Natural killer cell (primary cell): ENCODE measurements around the gene C17orf107. TPM values are rescaled to one million over a fixed set of nuclear protein-coding genes. Genes with fewer than 3 reads are reported as not detected.

Source experiments
- ATAC-seq, 3 donors: fragments of 150-1000 bp in 2 of 3; fragments of 200-7000 bp in 1 of 3; cut with Tn5 transposase; 1 replicate in 1 of 3; 2 replicates in 2 of 3; pipeline ENCODE4 v1.10.0; 2021; ENCODE audit warnings: mild to moderate bottlenecking in 2 of 3, moderate library complexity in 2 of 3
- DNase-seq, 2 donors: peaks; one replicate each; pipeline versions ENCODE4 v3.0.0 to v3.0.0-alpha.2; 2013 to 2021; ENCODE audit warnings: mixed read lengths in 1 of 2
- H3K27ac ChIP-seq: one replicate; pipeline ENCODE4 v1.5.1; 2013; ENCODE audit warnings: mild to moderate bottlenecking, low read length
- H3K27me3 ChIP-seq: one replicate; pipeline ENCODE4 v1.6.1; 2013; ENCODE audit warnings: low read length; ENCODE audit not compliant: control insufficient read depth, insufficient read depth
- H3K36me3 ChIP-seq: one replicate; pipeline ENCODE4 v1.6.1; 2013; ENCODE audit warnings: low read length; ENCODE audit not compliant: control insufficient read depth, insufficient read depth
- H3K4me1 ChIP-seq: one replicate; pipeline ENCODE4 v1.6.1; 2013; ENCODE audit warnings: low read length; ENCODE audit not compliant: control insufficient read depth, insufficient read depth
- H3K4me3 ChIP-seq: one replicate; pipeline ENCODE4 v1.5.1; 2013; ENCODE audit warnings: low read length
- H3K9me3 ChIP-seq: one replicate; pipeline ENCODE4 v1.6.1; 2013; ENCODE audit warnings: low read length; ENCODE audit not compliant: control insufficient read depth, insufficient read depth
- H3K27ac Mint-ChIP-seq, 2 donors: one replicate each; pipeline ENCODE4 v1.8.0; 2022; ENCODE audit warnings: mild to moderate bottlenecking in 2 of 2, mixed read lengths in 2 of 2, moderate library complexity in 1 of 2
- H3K27me3 Mint-ChIP-seq, 2 donors: one replicate each; pipeline ENCODE4 v1.8.0; 2022; ENCODE audit warnings: low read depth in 2 of 2, mixed read lengths in 2 of 2
- H3K36me3 Mint-ChIP-seq: one replicate; pipeline ENCODE4 v1.8.0; 2022; ENCODE audit warnings: mixed read lengths
- H3K4me1 Mint-ChIP-seq, 2 donors: one replicate each; pipeline ENCODE4 v1.8.0; 2022; ENCODE audit warnings: mixed read lengths in 2 of 2
- H3K4me3 Mint-ChIP-seq: one replicate; pipeline ENCODE4 v1.8.0; 2022; ENCODE audit warnings: mild to moderate bottlenecking, moderate library complexity, mixed read lengths
- H3K9me3 Mint-ChIP-seq, 2 donors: one replicate each; pipeline ENCODE4 v1.8.0; 2022; ENCODE audit warnings: mixed read lengths in 2 of 2
- WGBS: methylation state at CpG from one replicate; pipeline ENCODE4 v1.1.7; 2013; ENCODE audit warnings: missing lambda C conversion rate; ENCODE audit not compliant: insufficient coverage; 5-methylcytosine and 5-hydroxymethylcytosine counted together
- intact Hi-C: fragments of 100-400 bp; cut with micrococcal nuclease; formaldehyde crosslinking; loops from one replicate; pipeline ENCODE4 v1.14.2; 2022
- total RNA-seq, 4 donors: library from RNA; stranded (reverse); fragments of 120-200 nt in 1 of 4; gene quantifications; one replicate each; pipeline versions ENCODE4 v1.2.3 to v1.2.4, GENCODE V29; 2013 to 2022
- TF ChIP-seq, protein P1 (sequence below): fragments of 200-600 bp; IDR thresholded peaks from one replicate; pipeline ENCODE4 v1.8.0; 2022; ENCODE audit warnings: antibody characterized with exemption

The C17orf107 gene
- total RNA-seq, 3 donors from 2014 or later (not counting 1 experiment from before 2014, with no cell fraction given): 24.4 to 30.2 (median 27.5) TPM

DNA sequence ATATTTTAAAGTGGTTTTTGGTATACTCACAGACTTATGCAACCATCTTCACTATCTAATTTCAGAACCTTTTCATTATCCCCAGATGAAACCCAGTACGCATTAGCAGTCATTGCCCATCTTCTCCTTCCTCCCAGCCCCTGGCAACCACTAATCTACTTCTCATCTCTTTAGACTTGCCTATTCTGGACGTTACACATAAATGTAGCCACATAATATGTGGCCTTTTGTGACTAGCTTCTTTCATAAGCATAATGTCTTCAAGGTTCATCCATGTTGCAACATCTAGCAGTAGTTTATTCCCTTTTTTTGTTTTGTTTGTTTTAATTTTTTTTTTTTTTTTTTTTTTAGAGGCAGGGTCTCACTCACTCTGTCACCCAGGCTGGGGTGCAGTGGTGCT, 28.5 kb upstream of the C17orf107 start:
- H3K27me3 ChIP-seq: no peaks in the 10 kb centered on the region
- ATAC-seq (no peak), DNase-seq (no peak)
- intact Hi-C loops: no loop called here
- no peaks in the 10 kb centered on the region for H3K36me3 ChIP-seq
- no peak overlapping the region for H3K4me3 ChIP-seq
- H3K9me3 Mint-ChIP-seq: no peaks in the 10 kb centered on the region
- H3K27ac Mint-ChIP-seq: no peak overlapping the region
- H3K27me3 Mint-ChIP-seq: no peaks in the 10 kb centered on the region
- H3K4me1 Mint-ChIP-seq: peaks cover 5 to 11% of the 10 kb centered on the region in 2 donors
- H3K27ac ChIP-seq: no peak overlapping the region
- H3K4me1 ChIP-seq: no peaks in the 10 kb centered on the region
- no peaks in the 10 kb centered on the region for H3K9me3 ChIP-seq
- H3K4me3 Mint-ChIP-seq: no peak overlapping the region
- no peaks in the 10 kb centered on the region for H3K36me3 Mint-ChIP-seq
- TF ChIP-seq, protein P1, sequence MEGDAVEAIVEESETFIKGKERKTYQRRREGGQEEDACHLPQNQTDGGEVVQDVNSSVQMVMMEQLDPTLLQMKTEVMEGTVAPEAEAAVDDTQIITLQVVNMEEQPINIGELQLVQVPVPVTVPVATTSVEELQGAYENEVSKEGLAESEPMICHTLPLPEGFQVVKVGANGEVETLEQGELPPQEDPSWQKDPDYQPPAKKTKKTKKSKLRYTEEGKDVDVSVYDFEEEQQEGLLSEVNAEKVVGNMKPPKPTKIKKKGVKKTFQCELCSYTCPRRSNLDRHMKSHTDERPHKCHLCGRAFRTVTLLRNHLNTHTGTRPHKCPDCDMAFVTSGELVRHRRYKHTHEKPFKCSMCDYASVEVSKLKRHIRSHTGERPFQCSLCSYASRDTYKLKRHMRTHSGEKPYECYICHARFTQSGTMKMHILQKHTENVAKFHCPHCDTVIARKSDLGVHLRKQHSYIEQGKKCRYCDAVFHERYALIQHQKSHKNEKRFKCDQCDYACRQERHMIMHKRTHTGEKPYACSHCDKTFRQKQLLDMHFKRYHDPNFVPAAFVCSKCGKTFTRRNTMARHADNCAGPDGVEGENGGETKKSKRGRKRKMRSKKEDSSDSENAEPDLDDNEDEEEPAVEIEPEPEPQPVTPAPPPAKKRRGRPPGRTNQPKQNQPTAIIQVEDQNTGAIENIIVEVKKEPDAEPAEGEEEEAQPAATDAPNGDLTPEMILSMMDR: no peak
- 93% methylated on average over 2 of the region's 2 CpGs for WGBS

DNA sequence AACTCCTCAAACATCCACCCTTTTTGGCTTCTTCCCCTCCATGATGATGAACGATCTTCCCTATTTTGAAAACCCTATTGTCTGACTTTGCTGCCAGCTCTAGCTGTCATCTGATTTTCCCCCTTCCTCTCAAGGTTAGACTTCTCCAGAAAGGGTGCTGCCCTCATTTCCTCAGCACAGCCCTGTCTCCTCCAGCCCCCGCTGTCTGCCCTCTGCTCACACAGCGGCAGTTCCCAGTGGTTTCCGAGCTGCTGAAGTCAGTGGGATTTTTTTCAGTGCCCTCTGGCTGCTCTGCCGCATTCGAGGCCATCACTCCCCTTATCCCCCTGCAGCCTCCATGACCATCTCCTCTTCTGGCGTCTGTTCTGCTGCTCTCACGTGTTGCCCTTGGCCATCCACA, 26.6 kb upstream of the C17orf107 start:
- no peaks in the 10 kb centered on the region for H3K27me3 ChIP-seq
- no peak overlapping the region for H3K27ac Mint-ChIP-seq
- intact Hi-C loops: no loop called here
- no peak overlapping the region for H3K27ac ChIP-seq
- TF ChIP-seq, protein P1: no peak
- DNase-seq: no peak
- H3K36me3 ChIP-seq: no peaks in the 10 kb centered on the region
- no peak overlapping the region for H3K4me3 Mint-ChIP-seq
- no peaks in the 10 kb centered on the region for H3K27me3 Mint-ChIP-seq
- H3K9me3 ChIP-seq: no peaks in the 10 kb centered on the region
- no peaks in the 10 kb centered on the region for H3K9me3 Mint-ChIP-seq
- H3K36me3 Mint-ChIP-seq: no peaks in the 10 kb centered on the region
- no peak for ATAC-seq
- H3K4me3 ChIP-seq: no peak overlapping the region
- H3K4me1 Mint-ChIP-seq: peaks cover 5 to 11% of the 10 kb centered on the region in 2 donors
- no peaks in the 10 kb centered on the region for H3K4me1 ChIP-seq
- WGBS: 65% methylated on average over 8 of the region's 8 CpGs

DNA sequence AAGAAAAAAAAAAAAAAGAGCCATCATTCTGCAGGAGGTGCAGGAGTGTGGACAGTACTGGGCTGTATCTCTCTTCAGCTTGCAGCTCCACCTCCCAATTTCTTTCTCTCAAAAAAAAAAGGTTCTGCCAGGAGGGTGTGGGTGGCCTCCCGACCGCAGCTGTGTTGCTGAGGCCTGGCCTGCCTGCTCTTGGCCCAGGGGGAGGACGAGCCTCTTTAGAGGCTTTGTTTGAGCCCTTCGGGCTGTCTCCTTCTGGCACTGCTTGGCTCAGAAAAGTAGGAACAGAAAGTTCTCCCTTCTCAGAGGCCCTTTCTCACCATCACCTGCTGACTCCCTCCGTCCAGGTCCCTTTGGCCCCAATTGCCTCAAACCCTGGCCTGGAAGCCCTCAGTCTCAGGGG, 22.2 kb upstream of the C17orf107 start:
- 83% methylated on average over 5 of the region's 5 CpGs for WGBS
- H3K27me3 ChIP-seq: no peaks in the 10 kb centered on the region
- Mint-ChIP-seq H3K27ac (no peak overlapping the region), H3K4me1 (peaks cover 0 to 20% of the 10 kb centered on the region in 2 donors), H3K27me3 (no peaks in the 10 kb centered on the region), H3K36me3 (no peaks in the 10 kb centered on the region), H3K4me3 (no peak overlapping the region), H3K9me3 (no peaks in the 10 kb centered on the region)
- no peak overlapping the region for H3K27ac ChIP-seq
- intact Hi-C loops: no loop called here
- DNase-seq (no peak), ATAC-seq (no peak)
- no peak overlapping the region for H3K4me3 ChIP-seq
- TF ChIP-seq, protein P1: no peak
- H3K9me3 ChIP-seq: no peaks in the 10 kb centered on the region
- no peaks in the 10 kb centered on the region for H3K4me1 ChIP-seq
- peaks cover 7% of the 10 kb centered on the region for H3K36me3 ChIP-seq

DNA sequence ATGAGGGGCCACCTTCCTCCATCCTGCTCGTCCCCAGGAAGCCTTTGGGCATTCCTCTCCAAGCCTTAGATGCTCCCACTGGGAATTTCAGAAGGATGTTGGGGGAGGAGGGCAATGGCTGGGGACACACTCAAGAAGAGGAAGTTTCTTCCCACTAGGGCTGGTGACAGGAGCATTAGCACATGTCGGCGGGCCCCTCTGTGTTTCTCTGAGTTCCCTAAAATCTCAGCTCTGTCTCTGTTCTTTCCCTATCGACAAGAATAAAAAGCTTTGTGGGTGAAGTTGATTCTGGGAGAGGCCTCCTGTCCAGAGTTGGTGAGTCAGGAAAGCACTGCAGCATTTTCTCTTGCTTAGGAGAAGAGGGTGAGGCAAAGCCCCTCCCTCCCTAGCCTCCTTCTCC, 19.7 kb upstream of the C17orf107 start:
- Mint-ChIP-seq H3K27me3 (no peaks in the 10 kb centered on the region), H3K4me1 (peaks cover 0 to 13% of the 10 kb centered on the region in 2 donors), H3K36me3 (no peaks in the 10 kb centered on the region), H3K9me3 (no peaks in the 10 kb centered on the region), H3K4me3 (no peak overlapping the region), H3K27ac (peak overlapping the region in 1 of 2 donors; percentile 59)
- DNase-seq: no peak
- Histone ChIP-seq H3K9me3 (no peaks in the 10 kb centered on the region), H3K4me3 (no peak overlapping the region), H3K27me3 (no peaks in the 10 kb centered on the region), H3K36me3 (peaks cover 15% of the 10 kb centered on the region), H3K4me1 (no peaks in the 10 kb centered on the region), H3K27ac (no peak overlapping the region)
- intact Hi-C loops: no loop called here
- TF ChIP-seq, protein P1: no peak
- 87% methylated on average over 3 of the region's 4 CpGs for WGBS
- ATAC-seq: no peak
